WTC11 (cell line): ENCODE data around the gene CDCA4.

ENCODE experiments used
- ATF1 ChIP-seq: sonication (generic); formaldehyde crosslinking; IDR thresholded peaks from 2 replicates; pipeline ENCODE4 v1.8.1; 2023; ENCODE audit warnings: mild to moderate bottlenecking, moderate library complexity, missing genetic modification reagents
- CBFB ChIP-seq: sonication (generic); formaldehyde crosslinking; IDR thresholded peaks from 2 replicates; pipeline ENCODE4 v1.8.1; 2022; ENCODE audit warnings: mild to moderate bottlenecking, low read depth, missing genetic modification reagents
- JUN ChIP-seq: sonication (generic); formaldehyde crosslinking; IDR thresholded peaks from 2 replicates; pipeline ENCODE4 v1.8.0; 2023; ENCODE audit warnings: mild to moderate bottlenecking, missing genetic modification reagents
- ZNF232 ChIP-seq: sonication (generic); formaldehyde crosslinking; IDR thresholded peaks from 2 replicates; pipeline ENCODE4 v1.8.0; 2022; ENCODE audit warnings: mild to moderate bottlenecking, missing genetic modification reagents
- ZNF396 ChIP-seq: fragments of 250-450 bp; sonication (Bioruptor Pico); IDR thresholded peaks from 2 replicates; pipeline ENCODE4 v1.8.0; 2021; ENCODE audit warnings: mild to moderate bottlenecking, moderate library complexity, borderline replicate concordance
- TF ChIP-seq, protein P1 (sequence below): sonication (generic); formaldehyde crosslinking; IDR thresholded peaks from 2 replicates; pipeline ENCODE4 v1.8.1; 2022; ENCODE audit warnings: low read depth, mild to moderate bottlenecking, moderate library complexity, missing genetic modification reagents, borderline replicate concordance
- TF ChIP-seq, protein P2 (sequence below): fragments of 200-600 bp; IDR thresholded peaks from 2 replicates; pipeline ENCODE4 v1.8.0; 2022; ENCODE audit warnings: antibody characterized with exemption
- TF ChIP-seq, protein P3 (sequence below): sonication (generic); formaldehyde crosslinking; IDR thresholded peaks from 2 replicates; pipeline ENCODE4 v1.8.0; 2022; ENCODE audit warnings: mild to moderate bottlenecking, missing genetic modification reagents

GRCh38 chr14:105055334-105055733 is 34.5 kb upstream of the CDCA4 start:
- TF ChIP-seq, protein P1, sequence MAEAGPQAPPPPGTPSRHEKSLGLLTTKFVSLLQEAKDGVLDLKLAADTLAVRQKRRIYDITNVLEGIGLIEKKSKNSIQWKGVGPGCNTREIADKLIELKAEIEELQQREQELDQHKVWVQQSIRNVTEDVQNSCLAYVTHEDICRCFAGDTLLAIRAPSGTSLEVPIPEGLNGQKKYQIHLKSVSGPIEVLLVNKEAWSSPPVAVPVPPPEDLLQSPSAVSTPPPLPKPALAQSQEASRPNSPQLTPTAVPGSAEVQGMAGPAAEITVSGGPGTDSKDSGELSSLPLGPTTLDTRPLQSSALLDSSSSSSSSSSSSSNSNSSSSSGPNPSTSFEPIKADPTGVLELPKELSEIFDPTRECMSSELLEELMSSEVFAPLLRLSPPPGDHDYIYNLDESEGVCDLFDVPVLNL, result no peak
- TF ChIP-seq JUN (CRISPR knock-in tag) (no peak), ZNF232 (CRISPR knock-in tag) (no peak), ZNF396 (CRISPR knock-in tag) (no peak), CBFB (CRISPR knock-in tag) (no peak), ATF1 (no peak)
- TF ChIP-seq, protein P2, sequence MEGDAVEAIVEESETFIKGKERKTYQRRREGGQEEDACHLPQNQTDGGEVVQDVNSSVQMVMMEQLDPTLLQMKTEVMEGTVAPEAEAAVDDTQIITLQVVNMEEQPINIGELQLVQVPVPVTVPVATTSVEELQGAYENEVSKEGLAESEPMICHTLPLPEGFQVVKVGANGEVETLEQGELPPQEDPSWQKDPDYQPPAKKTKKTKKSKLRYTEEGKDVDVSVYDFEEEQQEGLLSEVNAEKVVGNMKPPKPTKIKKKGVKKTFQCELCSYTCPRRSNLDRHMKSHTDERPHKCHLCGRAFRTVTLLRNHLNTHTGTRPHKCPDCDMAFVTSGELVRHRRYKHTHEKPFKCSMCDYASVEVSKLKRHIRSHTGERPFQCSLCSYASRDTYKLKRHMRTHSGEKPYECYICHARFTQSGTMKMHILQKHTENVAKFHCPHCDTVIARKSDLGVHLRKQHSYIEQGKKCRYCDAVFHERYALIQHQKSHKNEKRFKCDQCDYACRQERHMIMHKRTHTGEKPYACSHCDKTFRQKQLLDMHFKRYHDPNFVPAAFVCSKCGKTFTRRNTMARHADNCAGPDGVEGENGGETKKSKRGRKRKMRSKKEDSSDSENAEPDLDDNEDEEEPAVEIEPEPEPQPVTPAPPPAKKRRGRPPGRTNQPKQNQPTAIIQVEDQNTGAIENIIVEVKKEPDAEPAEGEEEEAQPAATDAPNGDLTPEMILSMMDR, result no peak
- TF ChIP-seq, protein P3, sequence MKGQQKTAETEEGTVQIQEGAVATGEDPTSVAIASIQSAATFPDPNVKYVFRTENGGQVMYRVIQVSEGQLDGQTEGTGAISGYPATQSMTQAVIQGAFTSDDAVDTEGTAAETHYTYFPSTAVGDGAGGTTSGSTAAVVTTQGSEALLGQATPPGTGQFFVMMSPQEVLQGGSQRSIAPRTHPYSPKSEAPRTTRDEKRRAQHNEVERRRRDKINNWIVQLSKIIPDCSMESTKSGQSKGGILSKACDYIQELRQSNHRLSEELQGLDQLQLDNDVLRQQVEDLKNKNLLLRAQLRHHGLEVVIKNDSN, result no peak
